ENCODE data around the gene PDE1C.

PDE1C gene

GRCh38 chr7:32070406-32071360 is at the start of gene PDE1C:
TSS of gene PDE1C (minus strand) at chr7:32070407.
- peaks cover 99% of the 10 kb centered on the region for H3K27me3 ChIP-seq (ENCODE audit: control insufficient read depth, insufficient read depth, low read length)
- no peak within 1 kb of the TSS for H3K9ac ChIP-seq (ENCODE audit: low read length)
- no peaks in the 10 kb centered on the region for H3K4me1 ChIP-seq (ENCODE audit: control insufficient read depth, insufficient read depth, low read length)
- peak within 1 kb of the TSS; percentile 78 for H3K4me3 ChIP-seq (ENCODE audit: low read depth, low read length)
- no peaks in the 10 kb centered on the region for H3K36me3 ChIP-seq (ENCODE audit: control insufficient read depth, insufficient read depth, low read length)
- no peak within 1 kb of the TSS for H3K27ac ChIP-seq (ENCODE audit: low read depth, low read length)
- H3K9me3 ChIP-seq (ENCODE audit: control insufficient read depth, insufficient read depth, low read depth, low read length), result no peaks in the 10 kb centered on the region

GRCh38 chr7:32119790-32120196 is 49.6 kb upstream of the PDE1C start:
- Histone ChIP-seq H3K9ac (ENCODE audit: low read length) (no peak overlapping the region), H3K4me3 (ENCODE audit: low read depth, low read length) (no peak overlapping the region), H3K9me3 (ENCODE audit: control insufficient read depth, insufficient read depth, low read depth, low read length) (peaks cover 5% of the 10 kb centered on the region; the same call in 1 of the 2 replicates), H3K27me3 (ENCODE audit: control insufficient read depth, insufficient read depth, low read length) (0 out of 2 replicates have a peak, but pooled peaks cover 3% of the 10 kb centered on the region), H3K4me1 (ENCODE audit: control insufficient read depth, insufficient read depth, low read length) (peaks cover 10% of the 10 kb centered on the region), H3K36me3 (ENCODE audit: control insufficient read depth, insufficient read depth, low read length) (no peaks in the 10 kb centered on the region), H3K27ac (ENCODE audit: low read depth, low read length) (no peak overlapping the region)

DNA sequence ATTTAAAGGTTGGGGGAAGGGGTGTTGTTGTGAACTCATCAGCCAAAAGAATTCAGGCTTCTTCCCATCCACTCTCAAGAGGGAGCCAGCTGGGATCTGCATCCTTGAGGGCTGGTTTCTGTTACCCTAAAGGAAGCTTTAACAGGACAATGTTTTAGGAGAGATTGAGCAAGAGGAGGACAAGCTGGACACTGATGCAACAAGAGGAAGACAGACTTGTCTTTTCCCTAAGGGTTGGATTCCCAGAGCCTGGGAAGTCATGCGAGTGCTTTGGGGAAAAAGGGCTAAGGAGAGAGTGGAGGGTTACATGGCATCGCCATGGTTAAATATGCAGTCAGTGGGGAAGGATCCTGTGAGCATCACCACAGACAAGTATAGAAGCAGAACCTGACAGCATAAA is 47.6 kb upstream of the PDE1C start:
- peaks cover 10% of the 10 kb centered on the region for H3K4me1 ChIP-seq (ENCODE audit: control insufficient read depth, insufficient read depth, low read length)
- no peak overlapping the region for H3K9ac ChIP-seq (ENCODE audit: low read length)
- H3K36me3 ChIP-seq (ENCODE audit: control insufficient read depth, insufficient read depth, low read length), result no peaks in the 10 kb centered on the region
- H3K27me3 ChIP-seq (ENCODE audit: control insufficient read depth, insufficient read depth, low read length), result 0 out of 2 replicates have a peak, but pooled peaks cover 3% of the 10 kb centered on the region
- no peaks in the 10 kb centered on the region for H3K9me3 ChIP-seq (ENCODE audit: control insufficient read depth, insufficient read depth, low read depth, low read length)
- no peak overlapping the region for H3K27ac ChIP-seq (ENCODE audit: low read depth, low read length)
- no peak overlapping the region for H3K4me3 ChIP-seq (ENCODE audit: low read depth, low read length)

DNA sequence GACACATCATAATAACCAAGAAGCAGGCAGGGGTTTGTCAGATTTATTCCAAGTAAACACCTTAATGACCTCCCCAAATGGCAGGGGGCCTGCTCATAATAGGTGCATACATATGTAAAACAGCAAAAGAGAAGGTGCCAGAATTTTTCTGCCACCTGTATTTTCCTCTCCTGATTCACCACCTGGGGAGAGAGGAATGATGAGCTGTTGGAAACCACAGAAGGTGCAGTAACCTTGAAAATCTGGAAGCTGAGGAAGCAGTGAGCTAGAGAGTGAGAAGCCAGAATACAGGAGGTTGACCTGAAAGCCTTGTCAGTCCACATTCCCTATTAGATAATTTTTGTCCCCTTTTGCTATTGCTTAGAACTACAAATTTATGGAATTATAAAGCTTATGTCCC is 46.2 kb upstream of the PDE1C start:
- H3K4me3 ChIP-seq (ENCODE audit: low read depth, low read length), result no peak overlapping the region
- H3K9ac ChIP-seq (ENCODE audit: low read length), result no peak overlapping the region
- H3K9me3 ChIP-seq (ENCODE audit: control insufficient read depth, insufficient read depth, low read depth, low read length), result peaks cover 10% of the 10 kb centered on the region
- H3K4me1 ChIP-seq (ENCODE audit: control insufficient read depth, insufficient read depth, low read length), result peaks cover 10% of the 10 kb centered on the region
- H3K36me3 ChIP-seq (ENCODE audit: control insufficient read depth, insufficient read depth, low read length), result no peaks in the 10 kb centered on the region
- no peak overlapping the region for H3K27ac ChIP-seq (ENCODE audit: low read depth, low read length)
- H3K27me3 ChIP-seq (ENCODE audit: control insufficient read depth, insufficient read depth, low read length), result 0 out of 2 replicates have a peak, but pooled peaks cover 3% of the 10 kb centered on the region

DNA sequence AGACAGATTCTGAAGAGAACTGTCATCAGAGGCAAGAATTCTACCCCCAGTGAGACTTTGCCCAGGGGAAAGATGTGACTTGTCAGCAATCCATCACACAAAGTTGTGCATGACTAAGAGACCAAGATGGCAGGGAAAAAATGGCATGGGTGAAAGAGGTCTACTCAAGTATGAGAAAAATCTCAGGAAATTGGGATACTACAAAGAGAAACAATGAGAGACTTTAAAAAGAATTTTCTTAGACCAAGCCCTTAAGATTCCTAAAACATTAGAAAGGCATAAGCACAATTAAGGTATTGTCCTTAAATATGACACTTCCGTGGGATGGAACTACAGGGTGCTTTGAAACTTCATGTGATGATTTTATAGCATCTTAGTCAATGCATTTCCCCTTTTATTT is 45.6 kb upstream of the PDE1C start:
- Histone ChIP-seq H3K9ac (ENCODE audit: low read length) (no peak overlapping the region), H3K9me3 (ENCODE audit: control insufficient read depth, insufficient read depth, low read depth, low read length) (peaks cover 14% of the 10 kb centered on the region), H3K4me3 (ENCODE audit: low read depth, low read length) (no peak overlapping the region), H3K27me3 (ENCODE audit: control insufficient read depth, insufficient read depth, low read length) (0 out of 2 replicates have a peak, but pooled peaks cover 3% of the 10 kb centered on the region), H3K36me3 (ENCODE audit: control insufficient read depth, insufficient read depth, low read length) (no peaks in the 10 kb centered on the region), H3K27ac (ENCODE audit: low read depth, low read length) (no peak overlapping the region), H3K4me1 (ENCODE audit: control insufficient read depth, insufficient read depth, low read length) (peaks cover 10% of the 10 kb centered on the region)

DNA sequence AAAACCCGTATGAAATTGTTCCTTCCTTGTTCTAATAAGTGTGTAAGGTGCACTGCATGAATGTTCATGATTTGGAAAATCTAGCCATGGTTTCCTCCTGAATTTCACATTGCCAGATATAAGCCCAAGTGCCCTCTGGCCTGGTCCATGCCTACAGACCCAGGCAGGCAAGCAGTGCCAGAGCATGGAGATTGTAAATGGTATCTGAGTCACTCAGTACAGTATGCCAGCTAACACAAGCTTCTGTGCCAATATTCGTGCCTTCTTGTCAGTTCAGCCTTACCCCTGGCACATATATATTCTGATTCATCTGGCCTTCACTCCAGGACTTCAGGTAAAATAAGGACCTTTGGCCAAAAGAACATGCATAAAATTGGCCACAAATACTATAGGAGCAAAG is 38.4 kb upstream of the PDE1C start:
- Histone ChIP-seq H3K9me3 (ENCODE audit: control insufficient read depth, insufficient read depth, low read depth, low read length) (peaks cover 14% of the 10 kb centered on the region), H3K4me3 (ENCODE audit: low read depth, low read length) (no peak overlapping the region), H3K27me3 (ENCODE audit: control insufficient read depth, insufficient read depth, low read length) (no peaks in the 10 kb centered on the region), H3K36me3 (ENCODE audit: control insufficient read depth, insufficient read depth, low read length) (no peaks in the 10 kb centered on the region), H3K9ac (ENCODE audit: low read length) (no peak overlapping the region), H3K4me1 (ENCODE audit: control insufficient read depth, insufficient read depth, low read length) (no peaks in the 10 kb centered on the region), H3K27ac (ENCODE audit: low read depth, low read length) (no peak overlapping the region)

DNA sequence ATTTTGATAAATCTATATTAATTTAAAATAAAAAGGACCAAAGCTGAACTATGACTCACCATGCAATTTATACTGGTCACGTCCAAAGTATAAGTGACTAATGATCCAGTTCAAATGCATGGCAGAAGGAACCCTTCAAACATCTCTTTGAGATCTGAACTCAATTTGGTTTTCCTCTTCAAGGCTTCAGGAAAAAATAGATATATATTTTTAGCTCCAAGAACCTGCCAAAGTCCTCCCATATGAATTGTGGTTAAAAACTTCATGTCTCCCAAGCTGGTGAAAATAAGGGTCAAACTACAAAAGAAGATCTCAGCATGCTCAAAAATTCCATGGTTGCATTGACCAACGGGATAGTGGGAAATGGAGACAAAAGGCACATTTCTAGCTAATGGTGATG is 34.6 kb upstream of the PDE1C start:
- Histone ChIP-seq H3K4me3 (ENCODE audit: low read depth, low read length) (no peak overlapping the region), H3K9me3 (ENCODE audit: control insufficient read depth, insufficient read depth, low read depth, low read length) (no peaks in the 10 kb centered on the region), H3K36me3 (ENCODE audit: control insufficient read depth, insufficient read depth, low read length) (no peaks in the 10 kb centered on the region), H3K27me3 (ENCODE audit: control insufficient read depth, insufficient read depth, low read length) (no peaks in the 10 kb centered on the region), H3K4me1 (ENCODE audit: control insufficient read depth, insufficient read depth, low read length) (no peaks in the 10 kb centered on the region), H3K27ac (ENCODE audit: low read depth, low read length) (no peak overlapping the region), H3K9ac (ENCODE audit: low read length) (no peak overlapping the region)

DNA sequence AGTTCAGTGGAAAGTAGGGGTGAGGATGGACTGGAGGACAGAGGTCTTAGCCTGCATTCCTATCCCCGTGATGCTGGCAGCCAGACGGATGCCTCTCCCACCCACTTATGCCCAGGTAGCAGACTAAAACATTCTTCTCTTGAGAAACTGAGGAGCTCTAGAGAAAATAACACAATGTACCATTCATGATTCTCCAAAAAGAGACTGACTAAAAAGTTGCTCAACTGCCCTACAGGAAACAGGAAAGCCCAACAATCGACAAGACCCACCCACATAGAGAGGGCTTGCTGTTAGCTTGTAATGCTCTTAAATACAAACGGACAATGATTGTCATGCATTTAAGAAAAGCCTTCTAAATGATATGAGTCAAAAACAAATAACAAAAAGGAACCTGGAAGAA is 33.2 kb upstream of the PDE1C start:
- no peaks in the 10 kb centered on the region for H3K36me3 ChIP-seq (ENCODE audit: control insufficient read depth, insufficient read depth, low read length)
- no peak overlapping the region for H3K27ac ChIP-seq (ENCODE audit: low read depth, low read length)
- H3K4me3 ChIP-seq (ENCODE audit: low read depth, low read length), result no peak overlapping the region
- no peaks in the 10 kb centered on the region for H3K27me3 ChIP-seq (ENCODE audit: control insufficient read depth, insufficient read depth, low read length)
- no peaks in the 10 kb centered on the region for H3K9me3 ChIP-seq (ENCODE audit: control insufficient read depth, insufficient read depth, low read depth, low read length)
- H3K4me1 ChIP-seq (ENCODE audit: control insufficient read depth, insufficient read depth, low read length), result no peaks in the 10 kb centered on the region
- no peak overlapping the region for H3K9ac ChIP-seq (ENCODE audit: low read length)

DNA sequence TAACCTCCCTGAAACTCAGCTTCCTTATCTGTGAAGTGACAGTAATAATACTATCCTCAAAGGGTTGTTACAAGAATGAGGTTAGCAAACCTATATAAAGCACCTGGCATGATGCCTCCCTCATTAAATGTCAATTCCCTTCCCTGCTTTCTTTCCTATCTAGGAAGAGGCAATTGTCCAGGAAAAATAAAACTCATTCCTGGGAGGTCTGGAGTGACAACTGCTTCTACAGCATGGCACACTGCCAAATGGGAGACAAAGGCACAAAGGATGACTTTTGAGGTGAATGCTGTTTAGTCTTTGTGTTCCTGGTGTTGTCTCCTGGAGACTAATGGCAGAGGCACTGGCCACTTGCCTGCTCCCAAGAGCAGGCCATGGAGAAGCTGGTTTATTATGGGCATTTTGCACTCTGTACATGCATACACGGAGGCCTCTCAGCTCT is 32.2 kb upstream of the PDE1C start:
- H3K4me3 ChIP-seq (ENCODE audit: low read depth, low read length), result no peak overlapping the region
- no peak overlapping the region for H3K27ac ChIP-seq (ENCODE audit: low read depth, low read length)
- H3K9me3 ChIP-seq (ENCODE audit: control insufficient read depth, insufficient read depth, low read depth, low read length), result no peaks in the 10 kb centered on the region
- H3K9ac ChIP-seq (ENCODE audit: low read length), result no peak overlapping the region
- H3K36me3 ChIP-seq (ENCODE audit: control insufficient read depth, insufficient read depth, low read length), result no peaks in the 10 kb centered on the region
- no peaks in the 10 kb centered on the region for H3K27me3 ChIP-seq (ENCODE audit: control insufficient read depth, insufficient read depth, low read length)
- H3K4me1 ChIP-seq (ENCODE audit: control insufficient read depth, insufficient read depth, low read length), result no peaks in the 10 kb centered on the region

DNA sequence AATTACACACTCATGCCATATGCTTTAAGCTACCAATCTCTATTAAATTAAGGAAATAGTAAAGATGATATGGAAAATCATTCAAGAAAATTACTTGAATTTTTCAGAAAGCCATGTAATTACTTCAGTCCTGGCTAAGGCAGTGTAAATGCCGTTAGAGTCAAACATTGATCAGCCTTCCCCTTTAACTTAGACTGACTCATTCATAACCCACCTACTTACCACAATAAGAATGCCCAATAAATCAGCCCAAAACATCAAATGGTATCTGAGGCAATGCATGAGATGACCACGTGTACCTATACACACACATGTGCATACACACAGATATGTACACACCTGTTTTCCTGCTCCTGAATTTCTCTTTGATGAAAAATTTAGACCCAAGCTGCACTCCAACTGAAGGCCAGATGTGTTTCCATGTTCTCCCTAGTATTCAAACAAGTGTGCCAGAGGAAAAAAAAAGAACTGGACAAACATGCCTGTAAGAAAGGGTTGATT is 30.2 kb upstream of the PDE1C start:
- H3K27ac ChIP-seq (ENCODE audit: low read depth, low read length), result no peak overlapping the region
- H3K36me3 ChIP-seq (ENCODE audit: control insufficient read depth, insufficient read depth, low read length), result no peaks in the 10 kb centered on the region
- H3K4me1 ChIP-seq (ENCODE audit: control insufficient read depth, insufficient read depth, low read length), result no peaks in the 10 kb centered on the region
- H3K9me3 ChIP-seq (ENCODE audit: control insufficient read depth, insufficient read depth, low read depth, low read length), result no peaks in the 10 kb centered on the region
- H3K27me3 ChIP-seq (ENCODE audit: control insufficient read depth, insufficient read depth, low read length), result no peaks in the 10 kb centered on the region
- no peak overlapping the region for H3K4me3 ChIP-seq (ENCODE audit: low read depth, low read length)
- no peak overlapping the region for H3K9ac ChIP-seq (ENCODE audit: low read length)

GRCh38 chr7:32094516-32094915 is 24.3 kb upstream of the PDE1C start:
- H3K4me3 ChIP-seq (ENCODE audit: low read depth, low read length), result no peak overlapping the region
- H3K27ac ChIP-seq (ENCODE audit: low read depth, low read length), result no peak overlapping the region
- H3K9ac ChIP-seq (ENCODE audit: low read length), result no peak overlapping the region
- H3K36me3 ChIP-seq (ENCODE audit: control insufficient read depth, insufficient read depth, low read length), result no peaks in the 10 kb centered on the region
- H3K9me3 ChIP-seq (ENCODE audit: control insufficient read depth, insufficient read depth, low read depth, low read length), result no peaks in the 10 kb centered on the region
- H3K27me3 ChIP-seq (ENCODE audit: control insufficient read depth, insufficient read depth, low read length), result no peaks in the 10 kb centered on the region
- no peaks in the 10 kb centered on the region for H3K4me1 ChIP-seq (ENCODE audit: control insufficient read depth, insufficient read depth, low read length)

Data from HUES6 (cell line).